ENCODE data around the gene PRR7.

Gene PRR7

DNA sequence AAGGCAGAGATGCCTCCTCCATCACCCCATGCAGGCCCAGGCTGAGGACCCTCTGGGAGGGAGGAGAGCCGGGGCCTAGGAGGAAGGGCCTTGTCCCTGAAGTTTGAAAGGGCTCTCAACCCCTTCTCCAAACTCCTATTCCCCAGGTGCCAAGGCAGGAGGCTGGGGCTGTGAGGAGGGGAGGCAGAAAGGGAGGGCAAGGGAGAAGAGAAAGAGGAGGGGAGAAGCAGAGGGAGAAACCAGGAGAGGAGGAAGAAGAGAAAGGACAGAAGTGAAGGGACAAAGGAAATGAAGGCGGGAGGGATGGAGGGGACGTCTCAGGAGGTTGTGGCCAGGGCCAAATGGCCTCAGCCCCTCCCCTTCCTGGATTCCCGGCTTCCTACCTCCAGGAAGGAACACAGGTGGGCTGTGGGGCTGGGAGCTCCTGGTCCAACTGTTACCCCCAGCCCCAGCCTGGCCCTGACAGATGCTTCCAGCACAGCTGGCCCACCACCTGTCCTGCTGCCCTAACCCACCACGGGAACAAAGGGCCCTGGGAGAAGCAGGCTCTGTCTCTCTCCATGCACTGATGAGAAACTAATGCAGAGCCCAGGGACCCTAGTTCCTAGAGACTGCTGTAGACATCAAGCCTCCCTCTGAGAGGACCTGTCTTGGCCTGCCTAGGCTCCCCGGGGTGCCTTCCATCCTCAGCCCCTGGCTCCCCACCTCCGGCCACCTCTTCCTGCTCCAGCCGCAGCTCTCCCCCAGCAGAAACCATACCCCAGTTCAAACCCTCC, 23.3 kb downstream of the PRR7 start:
- no peak for DNase-seq (ENCODE audit: low read depth)

- no peak for DNase-seq (ENCODE audit: low read depth)
These were observed 24.3 kb downstream of the PRR7 start for GRCh38 chr5:177470759-177471536.

DNA sequence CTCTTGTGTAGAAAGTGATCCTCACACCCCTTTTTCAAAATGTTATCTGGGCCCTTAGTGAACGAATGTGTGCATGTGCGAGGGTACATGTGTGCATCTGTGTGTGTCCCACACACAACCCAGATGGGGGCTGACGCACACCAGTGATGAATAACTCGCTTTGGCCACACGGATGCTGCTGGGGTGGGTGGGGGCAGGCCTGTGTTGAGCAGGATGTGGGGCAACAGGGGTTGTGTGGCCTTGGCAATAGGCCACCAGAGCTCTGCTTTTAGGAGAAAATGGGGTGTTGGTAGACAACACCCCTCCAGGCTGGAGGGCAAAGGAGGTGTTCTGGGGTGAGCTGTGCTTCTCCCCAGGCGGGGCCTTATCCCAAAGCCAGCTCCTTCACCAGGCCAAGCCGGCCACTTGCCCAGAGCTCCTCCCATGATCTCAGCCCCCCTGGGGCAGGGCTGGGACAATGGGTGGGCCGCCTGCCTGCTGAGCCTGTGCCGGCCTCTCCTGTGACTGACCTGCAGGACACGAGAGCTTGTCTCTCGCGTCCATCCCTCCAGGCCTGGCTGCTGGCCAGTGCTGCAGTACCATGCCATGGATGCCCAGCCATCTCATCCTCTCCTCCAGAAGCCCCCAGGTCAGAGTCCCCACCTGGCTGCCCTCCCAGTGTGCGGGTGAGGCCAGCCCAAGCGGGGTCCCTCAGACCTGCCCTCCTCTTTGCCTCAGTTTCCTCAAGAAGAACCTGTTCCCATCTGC, 25.2 kb downstream of the PRR7 start:
- no peak for DNase-seq (ENCODE audit: low read depth)

GRCh38 chr5:177472460-177473442, 26.1 kb downstream of the PRR7 start:
- no peak for DNase-seq (ENCODE audit: low read depth)

- DNase-seq (ENCODE audit: low read depth), result no peak
These were observed 26.9 kb downstream of the PRR7 start, which contains the start of gene DBN1 for GRCh38 chr5:177473443-177474001. Gene DBN1 (minus strand): TSS chr5:177473634. CDS start chr5:177473521, 113 bp downstream.

DNA sequence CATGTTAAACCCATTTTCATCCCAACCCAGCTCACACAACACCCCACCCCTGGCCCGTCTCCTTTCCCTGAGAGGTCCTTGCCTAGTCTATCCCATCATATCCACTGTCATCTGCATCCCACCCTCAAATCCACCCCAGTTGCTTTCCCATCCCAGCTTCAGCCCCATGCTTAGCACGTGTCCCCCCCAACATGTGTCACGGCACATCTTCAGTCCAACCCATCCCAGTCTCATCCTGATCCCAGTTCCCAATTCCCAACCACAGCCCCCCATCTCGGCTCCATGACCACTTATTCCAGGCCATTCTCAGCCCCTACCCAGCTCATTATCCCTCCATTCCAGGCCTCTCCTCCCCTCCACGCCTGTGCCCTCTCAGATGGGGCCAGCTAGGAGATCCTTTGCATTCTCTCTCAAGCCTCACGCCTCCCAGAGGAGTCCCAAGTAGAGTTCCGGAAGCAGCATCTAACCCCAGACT, 27.4 kb downstream of the PRR7 start:
- no peak for DNase-seq (ENCODE audit: low read depth)

DNA sequence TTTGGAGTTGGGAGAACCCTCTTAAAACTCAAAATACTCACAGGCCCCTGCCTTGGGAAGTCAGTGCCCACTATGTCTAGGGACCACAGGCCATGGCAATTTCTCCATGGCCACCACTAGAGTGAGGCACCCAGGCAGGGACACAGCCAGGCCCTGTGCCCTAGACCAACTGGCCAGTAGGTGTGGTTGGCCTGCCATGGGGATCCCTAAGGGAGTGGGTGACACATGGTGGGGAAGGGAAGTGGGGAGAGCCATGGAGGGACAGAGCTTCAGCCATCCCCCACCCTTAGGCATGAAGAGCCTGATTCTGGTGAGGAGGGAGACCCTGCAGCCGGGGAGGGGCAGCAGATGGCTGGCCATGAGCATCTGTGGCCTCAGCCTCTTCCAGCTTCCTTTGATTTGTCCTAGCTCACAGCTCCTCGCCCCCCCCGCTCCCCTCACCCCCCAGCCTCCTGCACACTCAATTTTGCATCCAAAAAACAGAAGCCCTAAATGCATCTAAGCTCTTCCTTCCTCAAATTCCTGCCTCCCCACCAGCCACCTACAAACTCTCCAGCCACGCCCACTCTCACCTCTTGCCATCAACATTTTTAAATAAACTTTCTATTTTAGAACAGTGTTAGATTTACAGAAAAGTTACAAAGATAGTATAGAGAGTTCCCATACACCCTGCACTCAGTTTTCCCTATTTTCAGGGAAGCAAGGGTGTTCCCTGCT, 28.4 kb downstream of the PRR7 start:
- no peak for DNase-seq (ENCODE audit: low read depth)

- no peak for DNase-seq (ENCODE audit: low read depth)
These were observed 29.2 kb downstream of the PRR7 start for GRCh38 chr5:177475563-177476427.

GRCh38 chr5:177476531-177477233, 30.1 kb downstream of the PRR7 start:
- DNase-seq (ENCODE audit: low read depth), result peak; percentile 52

DNA sequence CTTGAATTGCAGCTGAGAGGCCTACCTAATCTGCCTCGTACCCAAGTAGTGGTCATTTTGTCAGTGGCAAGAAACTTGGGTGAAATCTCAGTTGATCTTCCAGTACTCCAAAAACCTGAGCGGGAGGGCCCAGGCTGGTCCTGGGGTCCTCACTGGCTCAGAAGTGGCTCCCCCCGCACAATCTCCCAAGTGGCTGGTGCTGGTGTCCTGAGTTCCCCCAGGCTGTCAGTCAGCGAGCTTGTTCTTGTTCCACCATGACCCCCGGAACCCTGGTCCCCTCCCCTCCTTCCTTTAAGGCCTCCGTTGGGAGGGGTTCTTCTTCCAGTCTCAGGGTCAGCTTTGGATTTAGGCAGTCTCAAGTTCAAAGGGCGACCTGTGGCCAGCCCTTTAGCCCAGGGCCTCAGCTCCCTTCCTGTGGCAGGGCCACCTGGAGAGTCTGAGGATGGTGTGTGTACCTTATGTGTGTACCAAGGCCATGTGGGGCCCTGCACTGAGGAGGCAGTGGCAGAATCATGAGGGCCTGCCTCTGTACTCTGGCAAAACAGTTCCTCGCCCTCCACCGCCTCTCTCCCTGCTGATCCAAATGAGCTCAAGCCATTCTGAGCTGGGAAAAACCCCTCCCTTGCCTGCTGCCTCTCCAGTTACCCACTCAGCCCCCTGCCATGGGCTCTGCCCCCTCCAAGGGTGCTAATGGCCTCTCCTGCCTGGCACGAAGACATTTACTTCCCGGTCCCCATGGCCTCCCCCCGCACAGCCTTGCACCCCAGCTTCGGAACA, 31.3 kb downstream of the PRR7 start:
- DNase-seq (ENCODE audit: low read depth), result no peak

GRCh38 chr5:177478711-177479646, 32.4 kb downstream of the PRR7 start:
- DNase-seq (ENCODE audit: low read depth), result peak; percentile 74

- DNase-seq (ENCODE audit: low read depth), result peak; percentile 94
These were observed 33.2 kb downstream of the PRR7 start for GRCh38 chr5:177479774-177480173.

GRCh38 chr5:177482359-177482795, 35.8 kb downstream of the PRR7 start:
- DNase-seq (ENCODE audit: low read depth), result no peak

DNA sequence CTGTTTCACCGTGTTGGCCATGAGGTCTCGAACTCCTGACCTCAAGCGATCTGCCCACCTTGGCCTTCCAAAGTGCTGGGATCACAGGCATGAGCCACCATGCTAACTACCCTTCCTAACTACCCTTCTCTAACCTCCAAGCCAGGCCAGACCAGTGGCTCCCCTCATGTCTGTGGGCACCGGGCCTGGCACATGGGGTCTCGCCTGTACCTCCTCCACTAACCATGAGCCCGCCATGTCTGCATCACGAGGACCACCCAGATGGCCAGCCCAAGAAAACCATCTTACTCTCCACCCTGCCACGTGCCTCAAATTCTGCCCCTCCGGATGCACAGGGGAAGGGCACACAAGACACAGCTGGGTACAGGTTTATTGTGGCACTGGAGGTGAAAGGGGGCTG, 36.4 kb downstream of the PRR7 start:
- DNase-seq (ENCODE audit: low read depth), result no peak

DNA sequence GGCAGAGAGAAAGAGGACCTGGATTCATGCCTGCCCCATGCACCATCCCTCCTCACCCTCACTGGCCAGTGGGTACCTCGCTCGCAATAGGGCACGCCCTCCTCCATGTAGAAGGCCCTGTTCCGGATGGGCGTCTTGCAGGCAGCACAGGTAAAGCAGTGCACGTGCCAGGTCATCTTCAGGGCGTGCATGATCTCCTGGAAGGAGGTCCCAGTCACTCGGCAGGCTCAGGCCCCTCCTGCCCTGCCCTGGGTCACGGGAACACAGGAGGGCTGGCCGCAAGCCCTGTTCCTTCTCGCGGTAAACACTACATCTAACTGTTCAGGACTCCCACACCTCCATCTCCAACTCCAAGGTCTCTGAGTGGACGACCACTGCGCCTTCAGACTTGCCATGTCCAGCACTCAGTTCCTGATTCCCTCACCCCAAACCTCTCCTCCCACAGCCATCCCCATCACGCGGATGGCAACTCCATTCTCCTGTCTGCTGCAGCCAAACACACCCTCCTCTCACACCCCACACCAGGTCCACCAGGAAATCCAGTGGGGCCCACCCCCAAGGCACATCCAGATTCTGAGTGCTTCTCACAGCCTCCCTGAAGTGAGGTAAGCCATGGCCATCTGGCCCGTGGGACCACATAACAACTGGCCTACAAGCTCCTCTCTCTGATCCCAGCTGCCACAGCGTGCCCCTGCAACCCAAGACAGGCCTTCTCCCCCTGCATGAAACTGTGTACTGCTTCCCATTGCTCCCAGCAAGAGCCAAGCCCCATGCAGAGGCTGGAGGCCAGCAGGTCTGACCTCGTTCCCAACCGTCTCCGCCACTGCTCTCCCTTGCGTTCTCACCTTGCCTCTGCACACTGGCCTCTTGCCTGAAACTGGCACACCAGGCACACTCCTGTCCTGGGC, 37.6 kb downstream of the PRR7 start:
- no peak for DNase-seq (ENCODE audit: low read depth)

Data from amniotic epithelial cell (primary cell).